ENCODE results near the gene CLIC4. TPM values are rescaled to one million over a fixed set of nuclear protein-coding genes. Genes with fewer than 3 reads are reported as not detected.

CLIC4 gene
- total RNA-seq, 1 experiment from 2014 or later: 230 TPM

- Histone ChIP-seq H2BK15ac (ENCODE audit: low read depth, low read length) (no peak overlapping the region), H2BK20ac (ENCODE audit: low read depth, low read length, poor library complexity, severe bottlenecking) (no peak overlapping the region), H3K4me2 (ENCODE audit: insufficient read depth, insufficient read length, low read length) (no peak overlapping the region), H2BK12ac (ENCODE audit: insufficient read length, low read depth, low read length) (no peak overlapping the region), H4K91ac (ENCODE audit: insufficient read length, low read depth, low read length) (no peak overlapping the region), H3K27me3 (ENCODE audit: insufficient read depth, low read length) (no peaks in the 10 kb centered on the region), H3K4ac (ENCODE audit: low read depth, low read length) (no peak overlapping the region), H3K18ac (ENCODE audit: insufficient read length, low read depth, low read length) (no peak overlapping the region), H3K79me2 (ENCODE audit: insufficient read depth, low read length) (peaks cover 26% of the 10 kb centered on the region), H4K5ac (ENCODE audit: insufficient read length, low read depth, low read length) (no peak overlapping the region), H3K4me1 (ENCODE audit: insufficient read depth, low read length) (no peaks in the 10 kb centered on the region), H4K8ac (replicated peaks; ENCODE audit: insufficient read length, low read depth, low read length) (no peak overlapping the region), H3K27ac (ENCODE audit: insufficient read length, low read depth, low read length) (no peak overlapping the region), H3K14ac (ENCODE audit: insufficient read depth, low read length) (no peak overlapping the region), H3K9ac (ENCODE audit: extremely low read depth, insufficient read length, low read length) (no peak overlapping the region), H2AK5ac (ENCODE audit: insufficient read length, low read length) (no peak overlapping the region), H2BK5ac (ENCODE audit: insufficient read length, low read length) (no peak overlapping the region), H3T11ph (ENCODE audit: low read length) (no peak overlapping the region), H4K20me1 (ENCODE audit: control insufficient read depth, insufficient read depth, insufficient read length) (no peaks in the 10 kb centered on the region), H3K23ac (ENCODE audit: insufficient read length, low read depth, low read length) (no peak overlapping the region), H2BK120ac (ENCODE audit: low read depth, low read length, poor library complexity, severe bottlenecking) (no peak overlapping the region), H3K9me3 (ENCODE audit: control insufficient read depth, low read depth, low read length) (no peaks in the 10 kb centered on the region), H3K23me2 (ENCODE audit: insufficient read length, low read depth, low read length, poor library complexity, severe bottlenecking) (no peaks in the 10 kb centered on the region), H3K79me1 (ENCODE audit: insufficient read depth, low read depth, low read length, poor library complexity, severe bottlenecking) (peaks cover 5% of the 10 kb centered on the region), H2AFZ (ENCODE audit: low read length) (no peak overlapping the region), H3K56ac (ENCODE audit: insufficient read length, low read depth, low read length) (no peak overlapping the region)
- Mint-ChIP-seq H3K9me3 (no peaks in the 10 kb centered on the region; a peak in 1 of 5 replicates), H3K4me1 (peaks cover 18 to 19% of the 10 kb centered on the region in 2 experiments), H3K36me3 (ENCODE audit: insufficient read depth in 1 of 3, low read depth in 3 of 3) (peaks cover 2 to 7% (median 2%) of the 10 kb centered on the region in 3 experiments; a peak in 4 of 7 replicates), H3K4me3 (no peak overlapping the region), H3K27ac (no peak overlapping the region), H3K27me3 (ENCODE audit: low read depth) (no peaks in the 10 kb centered on the region)
- DNase-seq: no peak
- no peak for TF ChIP-seq CTCF (conservative IDR thresholded peaks at IDR 0.05)
Observed at GRCh38 chr1:24773618-24774017, 28.4 kb downstream of the CLIC4 start.

Measured in H9 (cell line).